GM12872 (cell line): Measurements from ENCODE around the gene PRR36.

Source experiments
- CTCF ChIP-seq: IDR thresholded peaks from 3 replicates; pipeline ENCODE4 v1.5.1; 2011; ENCODE audit warnings: low read depth, mild to moderate bottlenecking, low read length, moderate library complexity; ENCODE audit not compliant: insufficient read depth

The PRR36 gene

GRCh38 chr19:7919610-7920518 lies 45.7 kb upstream of the PRR36 start, which contains the start of gene SNAPC2:
TSS of gene SNAPC2 (plus strand) at chr19:7920338. CDS start at chr19:7920367, 29 bp downstream.
- no peak for TF ChIP-seq CTCF

GRCh38 chr19:7918615-7919421 lies 44.6 kb upstream of the PRR36 start:
- no peak for TF ChIP-seq CTCF

GRCh38 chr19:7917267-7918061 lies 43.3 kb upstream of the PRR36 start:
- peak; percentile 68 for TF ChIP-seq CTCF

- no peak for TF ChIP-seq CTCF
Observed at GRCh38 chr19:7916955-7917266, 42.7 kb upstream of the PRR36 start.

- TF ChIP-seq CTCF: no peak
Observed at GRCh38 chr19:7916103-7916954, 42.1 kb upstream of the PRR36 start.

- TF ChIP-seq CTCF: no peak
Observed at GRCh38 chr19:7915250-7916102, 41.3 kb upstream of the PRR36 start.
